NCI-H510A treated with DMSO at 0.1 percent for 48 hours (cell line): ENCODE measurements around the gene EXOG.
A peak's percentile ranks its signal among the peaks of the same experiment; 100 is the strongest.

ENCODE experiments used
- DNase-seq: peaks from one replicate; lab custom pipeline; 2025; lab: John Stamatoyannopoulos, UW

Gene EXOG

GRCh38 chr3:38496131-38496910, at the start of gene EXOG:
Gene EXOG (plus strand): TSS chr3:38496340. CDS start chr3:38496368, 28 bp downstream.
- DNase-seq, result peak; percentile 76

GRCh38 chr3:38446812-38447211, 49.3 kb upstream of the EXOG start:
- DNase-seq, result no peak

- DNase-seq, result no peak
Measured at GRCh38 chr3:38450853-38451252, 45.3 kb upstream of the EXOG start.

- DNase-seq, result peak; percentile 69
Measured at GRCh38 chr3:38453075-38453912, 42.8 kb upstream of the EXOG start, which contains the start of gene ACVR2B. Gene ACVR2B (plus strand): TSS chr3:38453890. CDS start chr3:38454323, 433 bp downstream.

- no peak for DNase-seq
Measured at GRCh38 chr3:38453913-38454177, 42.3 kb upstream of the EXOG start.

- DNase-seq, result peak; percentile 6
Measured at GRCh38 chr3:38454178-38454883, 41.8 kb upstream of the EXOG start.

- DNase-seq, result peak; percentile 56
Measured at GRCh38 chr3:38454884-38455638, 41.1 kb upstream of the EXOG start.

- DNase-seq, result no peak
Measured at GRCh38 chr3:38455639-38456430, 40.3 kb upstream of the EXOG start.

GRCh38 chr3:38457111-38458003, 38.8 kb upstream of the EXOG start:
- no peak for DNase-seq

- peak; percentile 32 for DNase-seq
Measured at GRCh38 chr3:38458796-38459498, 37.2 kb upstream of the EXOG start.

GRCh38 chr3:38459499-38460048, 36.6 kb upstream of the EXOG start:
- no peak for DNase-seq

GRCh38 chr3:38460377-38461270, 35.5 kb upstream of the EXOG start:
- DNase-seq, result no peak

GRCh38 chr3:38465588-38466154, 30.5 kb upstream of the EXOG start:
- DNase-seq, result no peak

- DNase-seq, result no peak
Measured at GRCh38 chr3:38468765-38469164, 27.4 kb upstream of the EXOG start.

- no peak for DNase-seq
Measured at GRCh38 chr3:38469852-38470251, 26.3 kb upstream of the EXOG start.

- no peak for DNase-seq
Measured at GRCh38 chr3:38471260-38471857, 24.8 kb upstream of the EXOG start.

- DNase-seq, result no peak
Measured at GRCh38 chr3:38472342-38472741, 23.8 kb upstream of the EXOG start.
